Type B pancreatic cell (in vitro differentiated cells): ENCODE measurements around the gene KHDC4. TPM values are rescaled to one million over a fixed set of nuclear protein-coding genes. Genes with fewer than 3 reads are reported as not detected.

ENCODE experiments used
- DNase-seq: peaks from one replicate; pipeline ENCODE4 v3.0.0; 2021; ENCODE audit warnings: mixed read lengths; ENCODE audit not compliant: unreplicated experiment; ENCODE audit errors: extremely low spot score
- H3K27ac Mint-ChIP-seq: 2 replicates; pipeline ENCODE4 v1.8.0; 2021; ENCODE audit warnings: mild to moderate bottlenecking, mixed read lengths
- H3K27me3 Mint-ChIP-seq: 2 replicates; pipeline ENCODE4 v1.8.0; 2021; ENCODE audit warnings: mixed read lengths
- H3K36me3 Mint-ChIP-seq: 2 replicates; pipeline ENCODE4 v1.8.0; 2021; ENCODE audit warnings: mixed read lengths
- H3K4me1 Mint-ChIP-seq: one replicate; pipeline ENCODE4 v1.8.0; 2021; ENCODE audit warnings: mixed read lengths; ENCODE audit not compliant: unreplicated experiment
- H3K4me3 Mint-ChIP-seq: 2 replicates; pipeline ENCODE4 v1.8.0; 2021; ENCODE audit warnings: mild to moderate bottlenecking, mixed read lengths
- H3K9me3 Mint-ChIP-seq: 2 replicates; pipeline ENCODE4 v1.8.0; 2021; ENCODE audit warnings: mixed read lengths
- CTCF ChIP-seq: fragments of 200-600 bp; sonication (generic); conservative IDR thresholded peaks from 2 replicates; pipeline ENCODE4 v1.5.0; 2021; ENCODE audit warnings: antibody characterized with exemption, mild to moderate bottlenecking
- total RNA-seq: library from RNA; stranded (reverse); gene quantifications from 2 replicates; pipeline ENCODE4 v1.2.1, GENCODE V29; 2021; ENCODE audit warnings: low replicate concordance

The KHDC4 gene
- total RNA-seq, 1 donor from 2014 or later, result 57.8 TPM

- no peaks in the 10 kb centered on the region for H3K36me3 Mint-ChIP-seq
- H3K4me3 Mint-ChIP-seq, result peak overlapping the region; percentile 91
- H3K27ac Mint-ChIP-seq, result peak overlapping the region; percentile 83
- H3K27me3 Mint-ChIP-seq, result no peaks in the 10 kb centered on the region
- no peak for DNase-seq
- TF ChIP-seq CTCF, result no peak
- no peaks in the 10 kb centered on the region for H3K9me3 Mint-ChIP-seq
- peaks cover 51% of the 10 kb centered on the region for H3K4me1 Mint-ChIP-seq
Observed at GRCh38 chr1:155979597-155980343, 45.6 kb upstream of the KHDC4 start.

- no peak for TF ChIP-seq CTCF
- Mint-ChIP-seq H3K4me3 (peak overlapping the region; percentile 91), H3K9me3 (no peaks in the 10 kb centered on the region)
Observed at GRCh38 chr1:155978973-155979429, 44.8 kb upstream of the KHDC4 start.

GRCh38 chr1:155978325-155978972 is 44.2 kb upstream of the KHDC4 start, which contains the start of gene ARHGEF2:
Gene ARHGEF2, minus strand, starts transcription at chr1:155978547. Its CDS starts 120 bp downstream, at chr1:155978427.
- Mint-ChIP-seq H3K9me3 (no peaks in the 10 kb centered on the region), H3K36me3 (no peaks in the 10 kb centered on the region), H3K4me1 (peaks cover 58% of the 10 kb centered on the region), H3K4me3 (peak within 1 kb of the TSS; percentile 91), H3K27me3 (no peaks in the 10 kb centered on the region), H3K27ac (peak within 1 kb of the TSS; percentile 90)
- peak; percentile 79 for DNase-seq
- peak; percentile 54 for TF ChIP-seq CTCF

More at GRCh38 chr1:155978973-155979429, 44.8 kb upstream of the KHDC4 start:
- no peaks in the 10 kb centered on the region for H3K27me3 Mint-ChIP-seq
- peaks cover 58% of the 10 kb centered on the region for H3K4me1 Mint-ChIP-seq
- H3K27ac Mint-ChIP-seq, result peak overlapping the region; percentile 83
- no peaks in the 10 kb centered on the region for H3K36me3 Mint-ChIP-seq
- no peak for DNase-seq

- TF ChIP-seq CTCF, result no peak
- Mint-ChIP-seq H3K4me3 (peak overlapping the region; percentile 91), H3K9me3 (no peaks in the 10 kb centered on the region), H3K36me3 (no peaks in the 10 kb centered on the region), H3K27ac (peak overlapping the region; percentile 90), H3K27me3 (no peaks in the 10 kb centered on the region), H3K4me1 (peaks cover 64% of the 10 kb centered on the region)
- no peak for DNase-seq
Observed at GRCh38 chr1:155977690-155978324, 43.6 kb upstream of the KHDC4 start.

- Mint-ChIP-seq H3K36me3 (no peaks in the 10 kb centered on the region), H3K4me3 (peak overlapping the region; percentile 91), H3K27ac (peak overlapping the region; percentile 90), H3K4me1 (peaks cover 64% of the 10 kb centered on the region), H3K27me3 (no peaks in the 10 kb centered on the region), H3K9me3 (no peaks in the 10 kb centered on the region)
- no peak for DNase-seq
- TF ChIP-seq CTCF, result no peak
Observed at GRCh38 chr1:155976913-155977689, 42.9 kb upstream of the KHDC4 start.
